SJSA1 (cell line): ENCODE results near the gene ABCE1. TPM values are rescaled to one million over a fixed set of nuclear protein-coding genes. Genes with fewer than 3 reads are reported as not detected.
A peak's percentile ranks its signal among the peaks of the same experiment; 100 is the strongest.

Experiments
- DNase-seq, 2 experiments: peaks; one replicate each; pipeline ENCODE4 v3.0.0-alpha.2; 2015 to 2020; ENCODE audit warnings: low spot score in 2 of 2, low read depth in 1 of 2
- H3K27ac ChIP-seq: fragments of 250-450 bp; sonication (Bioruptor Pico); 2 replicates; pipeline ENCODE4 v1.5.1; 2020; ENCODE audit warnings: mild to moderate bottlenecking, moderate library complexity
- H3K27me3 ChIP-seq: fragments of 250-450 bp; sonication (Bioruptor Pico); replicated peaks from 2 replicates; pipeline ENCODE4 v1.5.1; 2020; ENCODE audit warnings: mild to moderate bottlenecking, moderate library complexity
- H3K36me3 ChIP-seq: fragments of 250-450 bp; sonication (Bioruptor Pico); 2 replicates; pipeline ENCODE4 v1.5.1; 2020; ENCODE audit warnings: mild to moderate bottlenecking
- H3K4me1 ChIP-seq: fragments of 250-450 bp; sonication (Bioruptor Pico); replicated peaks from 2 replicates; pipeline ENCODE4 v1.6.1; 2021; ENCODE audit warnings: mild to moderate bottlenecking
- H3K4me3 ChIP-seq: fragments of 250-450 bp; sonication (Bioruptor Pico); 2 replicates; pipeline ENCODE4 v1.5.1; 2020; ENCODE audit warnings: mild to moderate bottlenecking
- H3K9me3 ChIP-seq: fragments of 250-450 bp; sonication (Bioruptor Pico); replicated peaks from 2 replicates; pipeline ENCODE4 v1.5.1; 2020; ENCODE audit warnings: mild to moderate bottlenecking
- total RNA-seq: library from RNA; depleted of rRNA; stranded (reverse); fragments of >200 nt; shearing (Covaris generic); gene quantifications from 2 replicates; pipeline ENCODE4 v1.2.3, GENCODE V29; 2014; rRNA removed

Gene ABCE1
- total RNA-seq, 1 experiment from 2014 or later = 170 TPM

GRCh38 chr4:145170223-145170622 lies 72.1 kb downstream of the ABCE1 start:
- no peak overlapping the region for H3K4me3 ChIP-seq
- no peak overlapping the region for H3K27ac ChIP-seq
- DNase-seq = no peak
- H3K4me1 ChIP-seq = no peaks in the 10 kb centered on the region
- H3K9me3 ChIP-seq = no peaks in the 10 kb centered on the region
- peaks cover 48% of the 10 kb centered on the region for H3K36me3 ChIP-seq
- no peaks in the 10 kb centered on the region for H3K27me3 ChIP-seq

- no peak overlapping the region for H3K27ac ChIP-seq
- H3K27me3 ChIP-seq = no peaks in the 10 kb centered on the region
- no peaks in the 10 kb centered on the region for H3K9me3 ChIP-seq
- no peaks in the 10 kb centered on the region for H3K4me1 ChIP-seq
- no peak for DNase-seq
- H3K36me3 ChIP-seq = peaks cover 38% of the 10 kb centered on the region
- no peak overlapping the region for H3K4me3 ChIP-seq
These were observed 73.8 kb downstream of the ABCE1 start for GRCh38 chr4:145171911-145172310.

GRCh38 chr4:145176641-145177432 lies 78.7 kb downstream of the ABCE1 start:
- no peak for DNase-seq
- Histone ChIP-seq H3K27ac (no peak overlapping the region), H3K4me3 (no peak overlapping the region), H3K27me3 (no peaks in the 10 kb centered on the region), H3K9me3 (no peaks in the 10 kb centered on the region), H3K4me1 (peaks cover 13% of the 10 kb centered on the region), H3K36me3 (peaks cover 11% of the 10 kb centered on the region; the same call in 1 of the 2 replicates)

- Histone ChIP-seq H3K27me3 (no peaks in the 10 kb centered on the region), H3K27ac (peak overlapping the region; percentile 55), H3K4me3 (peak overlapping the region; percentile 68), H3K9me3 (no peaks in the 10 kb centered on the region), H3K4me1 (peaks cover 13% of the 10 kb centered on the region), H3K36me3 (peaks cover 11% of the 10 kb centered on the region; the same call in 1 of the 2 replicates)
- DNase-seq = no peak
These were observed 79.4 kb downstream of the ABCE1 start for GRCh38 chr4:145177511-145177905.

GRCh38 chr4:145177906-145178538 lies 79.9 kb downstream of the ABCE1 start:
- Histone ChIP-seq H3K27ac (peak overlapping the region; percentile 55), H3K9me3 (no peaks in the 10 kb centered on the region), H3K4me1 (peaks cover 13% of the 10 kb centered on the region), H3K4me3 (peak overlapping the region; percentile 68), H3K27me3 (no peaks in the 10 kb centered on the region), H3K36me3 (peaks cover 11% of the 10 kb centered on the region; the same call in 1 of the 2 replicates)
- peak in 1 of 2 experiments; percentile 55 for DNase-seq

- Histone ChIP-seq H3K27ac (peak overlapping the region; percentile 79), H3K4me1 (peaks cover 13% of the 10 kb centered on the region), H3K27me3 (no peaks in the 10 kb centered on the region), H3K36me3 (peaks cover 7% of the 10 kb centered on the region; the same call in 1 of the 2 replicates), H3K9me3 (no peaks in the 10 kb centered on the region), H3K4me3 (peak overlapping the region; percentile 68)
- no peak for DNase-seq
These were observed 80.7 kb downstream of the ABCE1 start for GRCh38 chr4:145178740-145179280.

Other genes with a start within 250 kb of the ABCE1 start
- 28.5 and 57.1 TPM in 2 replicates for gene ANAPC10, start 115 bp upstream of the ABCE1 start, total RNA-seq
- gene OTUD4, start 82.3 kb downstream of the ABCE1 start, total RNA-seq = 7.8 and 9.0 TPM in 2 replicates